ENCODE data around the gene CNTNAP2.

DNA sequence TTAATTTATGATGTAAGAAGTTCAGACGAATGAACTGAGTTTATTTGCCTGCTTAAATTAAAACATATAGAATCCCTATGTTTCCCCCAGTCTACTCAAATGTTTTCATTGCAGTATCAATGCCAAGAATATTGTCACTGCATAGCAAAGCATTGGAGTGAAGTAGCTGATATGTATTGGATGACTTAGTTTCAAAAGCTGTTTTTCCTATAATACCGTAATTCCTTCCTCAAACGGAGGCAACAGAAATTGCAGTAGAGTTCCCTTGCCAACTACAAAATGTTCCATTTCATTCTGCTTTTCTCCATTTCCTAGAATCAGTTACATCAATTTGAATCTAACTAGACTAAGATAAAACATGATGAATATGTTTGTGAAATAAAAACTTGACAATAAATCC, 174.1 kb downstream of the CNTNAP2 start:
- TF ChIP-seq, protein P1, sequence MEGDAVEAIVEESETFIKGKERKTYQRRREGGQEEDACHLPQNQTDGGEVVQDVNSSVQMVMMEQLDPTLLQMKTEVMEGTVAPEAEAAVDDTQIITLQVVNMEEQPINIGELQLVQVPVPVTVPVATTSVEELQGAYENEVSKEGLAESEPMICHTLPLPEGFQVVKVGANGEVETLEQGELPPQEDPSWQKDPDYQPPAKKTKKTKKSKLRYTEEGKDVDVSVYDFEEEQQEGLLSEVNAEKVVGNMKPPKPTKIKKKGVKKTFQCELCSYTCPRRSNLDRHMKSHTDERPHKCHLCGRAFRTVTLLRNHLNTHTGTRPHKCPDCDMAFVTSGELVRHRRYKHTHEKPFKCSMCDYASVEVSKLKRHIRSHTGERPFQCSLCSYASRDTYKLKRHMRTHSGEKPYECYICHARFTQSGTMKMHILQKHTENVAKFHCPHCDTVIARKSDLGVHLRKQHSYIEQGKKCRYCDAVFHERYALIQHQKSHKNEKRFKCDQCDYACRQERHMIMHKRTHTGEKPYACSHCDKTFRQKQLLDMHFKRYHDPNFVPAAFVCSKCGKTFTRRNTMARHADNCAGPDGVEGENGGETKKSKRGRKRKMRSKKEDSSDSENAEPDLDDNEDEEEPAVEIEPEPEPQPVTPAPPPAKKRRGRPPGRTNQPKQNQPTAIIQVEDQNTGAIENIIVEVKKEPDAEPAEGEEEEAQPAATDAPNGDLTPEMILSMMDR (IDR thresholded peaks at IDR 0.05): no peak
- no peak for TF ChIP-seq POLR2A (IDR thresholded peaks at IDR 0.05)
